ENCODE data around the gene TRMT1.
A peak's percentile ranks its signal among the peaks of the same experiment; 100 is the strongest.

TRMT1 gene

GRCh38 chr19:13162724-13163608, 46.4 kb upstream of the TRMT1 start:
- peak; percentile 79 for DNase-seq (ENCODE audit: extremely low spot score)
- TF ChIP-seq CTCF (IDR thresholded peaks at IDR 0.05; ENCODE audit: control extremely low read depth, extremely low read depth, low read depth, missing control alignments), result no peak
- POLR2A ChIA-PET, result interaction anchor here (1.3 kb wide), 1 partner anchor 10 kb away, joined by 7 read pairs; no protein-coding TSS in a partner anchor
- CTCF ChIA-PET, result interaction anchor here (0.8 to 1.0 kb wide), 2 partner anchors 18 to 102 kb away, joined by 3 read pairs; no protein-coding TSS in a partner anchor

- ChIA-PET CTCF (interaction anchor here (1.1 kb wide), 1 partner anchor 35 kb away, joined by 4 read pairs; no protein-coding TSS in a partner anchor), POLR2A (no interaction called here)
- no peak for DNase-seq (ENCODE audit: extremely low spot score)
- no peak for TF ChIP-seq CTCF (IDR thresholded peaks at IDR 0.05; ENCODE audit: control extremely low read depth, extremely low read depth, low read depth, missing control alignments)
Observed at GRCh38 chr19:13160557-13160956, 44.0 kb upstream of the TRMT1 start.

GRCh38 chr19:13159713-13160112, 43.2 kb upstream of the TRMT1 start:
- TF ChIP-seq CTCF (IDR thresholded peaks at IDR 0.05; ENCODE audit: control extremely low read depth, extremely low read depth, low read depth, missing control alignments), result no peak
- DNase-seq (ENCODE audit: extremely low spot score), result no peak
- ChIA-PET POLR2A (no interaction called here), CTCF (no interaction called here)

- TF ChIP-seq CTCF (IDR thresholded peaks at IDR 0.05; ENCODE audit: control extremely low read depth, extremely low read depth, low read depth, missing control alignments), result no peak
- CTCF ChIA-PET, result interaction anchor here (1.0 to 2.0 kb wide), 9 partner anchors 10 to 107 kb away, joined by 3 to 9 read pairs (median 3); no protein-coding TSS in a partner anchor
- DNase-seq (ENCODE audit: extremely low spot score), result peak; percentile 61
- POLR2A ChIA-PET, result interaction anchor here (0.5 to 2.0 kb wide), 9 partner anchors 12 to 1248 kb away, joined by 3 to 9 read pairs (median 4); partner anchors contain the start of gene NACC1
Observed at GRCh38 chr19:13155472-13156359, 39.2 kb upstream of the TRMT1 start.

GRCh38 chr19:13154911-13155471, 38.5 kb upstream of the TRMT1 start:
- CTCF ChIA-PET, result interaction anchor here (1.0 to 2.0 kb wide), 8 partner anchors 9 to 108 kb away, joined by 3 to 9 read pairs (median 3); no protein-coding TSS in a partner anchor
- POLR2A ChIA-PET, result interaction anchor here (0.5 to 2.0 kb wide), 7 partner anchors 13 to 1249 kb away, joined by 3 to 9 read pairs (median 3); partner anchors contain the start of gene NACC1
- peak; percentile 60 for DNase-seq (ENCODE audit: extremely low spot score)
- peak; percentile 21 for TF ChIP-seq CTCF (IDR thresholded peaks at IDR 0.05; ENCODE audit: control extremely low read depth, extremely low read depth, low read depth, missing control alignments)
